ENCODE data around the gene CCSER1. TPM values are rescaled to one million over a fixed set of nuclear protein-coding genes. Genes with fewer than 3 reads are reported as not detected.

Gene CCSER1
- total RNA-seq, 3 donors from 2014 or later (not counting 1 experiment from before 2014, with no cell fraction given) = 0.87 to 1.1 (median 1.1) TPM

- Histone ChIP-seq H3K27ac (ENCODE audit: low read length) (no peak overlapping the region), H3K36me3 (ENCODE audit: control insufficient read depth, insufficient read depth, low read length) (no peaks in the 10 kb centered on the region), H3K9me3 (ENCODE audit: control insufficient read depth, insufficient read depth, low read length) (peaks cover 9% of the 10 kb centered on the region), H3K27me3 (ENCODE audit: control insufficient read depth, insufficient read depth, low read length) (no peaks in the 10 kb centered on the region), H3K4me1 (ENCODE audit: control insufficient read depth, insufficient read depth, low read length) (no peaks in the 10 kb centered on the region), H3K4me3 (ENCODE audit: low read length) (no peak overlapping the region)
- no peak for ATAC-seq
- Mint-ChIP-seq H3K4me1 (no peaks in the 10 kb centered on the region), H3K27me3 (ENCODE audit: low read depth in 2 of 2) (no peaks in the 10 kb centered on the region), H3K36me3 (no peaks in the 10 kb centered on the region), H3K9me3 (peaks cover 14 to 22% of the 10 kb centered on the region in 2 donors), H3K27ac (no peak overlapping the region), H3K4me3 (no peak overlapping the region)
- intact Hi-C loops (cut with micrococcal nuclease) = no loop called here
- DNase-seq = no peak
- TF ChIP-seq CTCF (IDR thresholded peaks at IDR 0.05) = no peak
Observed at GRCh38 chr4:91076147-91076546, 949.0 kb downstream of the CCSER1 start.

GRCh38 chr4:91085961-91086360 is 958.8 kb downstream of the CCSER1 start:
- H3K4me3 Mint-ChIP-seq = no peak overlapping the region
- no peak overlapping the region for H3K4me3 ChIP-seq (ENCODE audit: low read length)
- H3K27ac Mint-ChIP-seq = no peak overlapping the region
- WGBS (ENCODE audit: insufficient coverage) = 96% methylated on average over 2 of the region's 2 CpGs
- intact Hi-C loops (cut with micrococcal nuclease) = no loop called here
- no peaks in the 10 kb centered on the region for H3K4me1 Mint-ChIP-seq
- no peaks in the 10 kb centered on the region for H3K36me3 ChIP-seq (ENCODE audit: control insufficient read depth, insufficient read depth, low read length)
- peaks cover 2% of the 10 kb centered on the region for H3K9me3 ChIP-seq (ENCODE audit: control insufficient read depth, insufficient read depth, low read length)
- no peak overlapping the region for H3K27ac ChIP-seq (ENCODE audit: low read length)
- DNase-seq (no peak), ATAC-seq (no peak)
- TF ChIP-seq CTCF (IDR thresholded peaks at IDR 0.05) = no peak
- no peaks in the 10 kb centered on the region for H3K36me3 Mint-ChIP-seq
- H3K27me3 ChIP-seq (ENCODE audit: control insufficient read depth, insufficient read depth, low read length) = no peaks in the 10 kb centered on the region
- H3K27me3 Mint-ChIP-seq (ENCODE audit: low read depth in 2 of 2) = no peaks in the 10 kb centered on the region
- peaks cover 7 to 14% of the 10 kb centered on the region in 2 donors for H3K9me3 Mint-ChIP-seq
- no peaks in the 10 kb centered on the region for H3K4me1 ChIP-seq (ENCODE audit: control insufficient read depth, insufficient read depth, low read length)

- H3K4me1 Mint-ChIP-seq = no peaks in the 10 kb centered on the region
- ATAC-seq (no peak), DNase-seq (no peak)
- H3K27me3 ChIP-seq (ENCODE audit: control insufficient read depth, insufficient read depth, low read length) = no peaks in the 10 kb centered on the region
- peaks cover 2% of the 10 kb centered on the region for H3K9me3 ChIP-seq (ENCODE audit: control insufficient read depth, insufficient read depth, low read length)
- H3K36me3 ChIP-seq (ENCODE audit: control insufficient read depth, insufficient read depth, low read length) = no peaks in the 10 kb centered on the region
- H3K4me3 ChIP-seq (ENCODE audit: low read length) = no peak overlapping the region
- peaks cover 6 to 19% of the 10 kb centered on the region in 2 donors for H3K9me3 Mint-ChIP-seq
- H3K4me3 Mint-ChIP-seq = no peak overlapping the region
- no peak for TF ChIP-seq CTCF (IDR thresholded peaks at IDR 0.05)
- H3K27me3 Mint-ChIP-seq (ENCODE audit: low read depth in 2 of 2) = no peaks in the 10 kb centered on the region
- H3K36me3 Mint-ChIP-seq = no peaks in the 10 kb centered on the region
- no peak overlapping the region for H3K27ac Mint-ChIP-seq
- H3K27ac ChIP-seq (ENCODE audit: low read length) = no peak overlapping the region
- intact Hi-C loops (cut with micrococcal nuclease) = no loop called here
- 67% methylated on average over 1 of the region's 1 CpG for WGBS (ENCODE audit: insufficient coverage)
- no peaks in the 10 kb centered on the region for H3K4me1 ChIP-seq (ENCODE audit: control insufficient read depth, insufficient read depth, low read length)
Observed at GRCh38 chr4:91087743-91088142, 960.5 kb downstream of the CCSER1 start.

GRCh38 chr4:91089178-91089577 is 962.0 kb downstream of the CCSER1 start:
- WGBS (ENCODE audit: insufficient coverage) = 98% methylated on average over 2 of the region's 3 CpGs
- intact Hi-C loops (cut with micrococcal nuclease) = no loop called here
- H3K27ac ChIP-seq (ENCODE audit: low read length) = no peak overlapping the region
- peaks cover 6% of the 10 kb centered on the region for H3K9me3 ChIP-seq (ENCODE audit: control insufficient read depth, insufficient read depth, low read length)
- H3K27ac Mint-ChIP-seq = no peak overlapping the region
- no peaks in the 10 kb centered on the region for H3K36me3 ChIP-seq (ENCODE audit: control insufficient read depth, insufficient read depth, low read length)
- DNase-seq (no peak), ATAC-seq (no peak)
- no peak overlapping the region for H3K4me3 Mint-ChIP-seq
- H3K27me3 ChIP-seq (ENCODE audit: control insufficient read depth, insufficient read depth, low read length) = no peaks in the 10 kb centered on the region
- H3K4me3 ChIP-seq (ENCODE audit: low read length) = no peak overlapping the region
- H3K36me3 Mint-ChIP-seq = no peaks in the 10 kb centered on the region
- H3K27me3 Mint-ChIP-seq (ENCODE audit: low read depth in 2 of 2) = no peaks in the 10 kb centered on the region
- H3K4me1 Mint-ChIP-seq = no peaks in the 10 kb centered on the region
- H3K4me1 ChIP-seq (ENCODE audit: control insufficient read depth, insufficient read depth, low read length) = no peaks in the 10 kb centered on the region
- no peak for TF ChIP-seq CTCF (IDR thresholded peaks at IDR 0.05)
- peaks cover 4 to 23% of the 10 kb centered on the region in 2 donors for H3K9me3 Mint-ChIP-seq
